Measurements from ENCODE around the gene SNX27.
"Not testable (repeated sequence)": the region's sequence is repeated elsewhere in the genome, so short reads cannot be mapped to it uniquely, and the experiment has no call there.

SNX27 gene

GRCh38 chr1:151604291-151604690 lies 7.6 kb upstream of the SNX27 start:
- no peak for DNase-seq

- no peak for DNase-seq
Measured at GRCh38 chr1:151606384-151606783, 5.5 kb upstream of the SNX27 start.

DNA sequence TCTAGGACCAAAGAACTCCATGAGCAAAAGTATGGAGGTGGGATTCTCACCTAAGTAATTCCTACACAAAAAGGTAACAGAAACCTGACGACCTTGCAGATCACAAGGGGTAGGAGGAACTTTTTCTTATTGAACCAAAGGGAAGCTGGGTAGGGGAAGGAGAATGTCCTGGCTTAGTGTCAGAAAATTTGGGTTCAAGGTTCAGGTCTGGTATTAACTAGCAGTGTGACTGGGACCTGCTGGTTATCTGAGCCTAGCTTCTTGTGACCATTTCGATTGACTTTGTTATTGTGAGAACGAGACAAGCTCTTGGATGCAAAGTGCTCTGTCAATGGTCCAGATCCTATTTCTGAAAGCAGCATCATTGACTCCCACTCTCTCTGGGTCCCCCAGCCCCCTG lies 5.0 kb upstream of the SNX27 start:
- DNase-seq: no peak

DNA sequence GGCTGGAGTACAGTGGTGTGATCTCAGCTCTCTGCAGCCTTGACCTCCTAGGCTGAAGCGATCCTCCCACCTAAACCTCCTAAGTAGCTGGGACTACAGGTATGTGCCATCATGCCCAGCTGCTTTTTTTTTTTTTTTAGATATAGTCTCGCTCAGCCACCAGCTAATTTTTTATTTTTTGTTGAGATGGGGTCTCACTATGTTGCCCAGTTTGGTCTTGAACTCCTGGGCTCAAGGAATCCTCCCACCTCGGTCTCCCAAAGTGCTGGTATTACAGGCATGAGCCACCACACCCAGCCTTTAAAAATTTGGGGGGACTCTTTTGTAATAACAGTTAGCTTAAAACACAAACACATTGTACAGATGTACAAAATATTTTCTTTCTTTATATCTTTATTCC lies 1.7 kb upstream of the SNX27 start:
- no peak for DNase-seq

DNA sequence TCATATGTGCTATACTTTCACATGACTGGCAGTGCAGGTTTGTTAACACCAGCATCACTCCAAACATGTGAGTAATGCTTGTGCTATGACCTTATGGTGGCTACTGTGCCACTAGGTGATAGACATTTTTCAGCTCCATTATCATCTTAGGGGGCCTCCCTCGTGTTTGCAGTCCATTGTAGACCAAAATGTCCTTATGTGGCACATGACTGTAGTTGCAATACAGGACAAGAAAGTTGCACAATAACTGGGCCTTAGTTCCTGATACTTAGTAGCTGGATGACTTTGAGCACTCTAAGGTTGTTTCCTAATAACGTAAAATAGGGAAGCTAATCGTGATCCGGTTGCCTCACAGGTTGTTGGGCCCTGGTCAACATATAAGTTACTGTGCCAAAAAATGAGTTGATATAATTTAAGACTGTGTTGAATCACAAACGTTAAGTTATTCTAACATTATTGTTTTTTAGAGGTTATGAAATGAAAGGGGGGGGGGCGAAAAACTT lies 511 bp upstream of the SNX27 start:
- peak; percentile 55 for DNase-seq

- DNase-seq: peak; percentile 21
Measured at GRCh38 chr1:151612501-151613281, 841 bp downstream of the SNX27 start.

DNA sequence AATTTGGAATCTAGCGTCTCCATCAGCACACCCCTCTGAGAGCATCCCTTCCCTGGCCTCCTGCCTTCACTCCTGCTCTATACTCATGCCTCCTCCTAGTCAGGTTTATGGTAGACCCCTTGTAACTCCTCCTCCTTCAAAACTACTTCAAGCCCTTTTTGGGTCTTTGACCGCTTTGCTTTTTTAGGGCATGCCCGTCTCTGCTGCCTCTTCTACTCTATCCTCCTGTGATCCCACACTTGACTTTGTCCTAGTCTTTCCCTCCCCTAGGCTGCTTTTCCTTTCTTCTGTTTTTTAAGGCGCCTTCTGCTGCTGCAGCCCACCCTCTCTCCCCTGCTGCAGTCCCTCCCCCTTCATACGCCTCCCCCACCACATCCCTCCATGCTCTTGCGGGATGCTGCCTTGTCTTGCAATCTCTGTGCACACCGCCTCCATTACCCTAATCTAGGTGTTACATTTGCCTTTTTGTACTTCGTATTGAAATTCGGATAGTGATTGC lies 1.5 kb downstream of the SNX27 start:
- DNase-seq: no peak

DNA sequence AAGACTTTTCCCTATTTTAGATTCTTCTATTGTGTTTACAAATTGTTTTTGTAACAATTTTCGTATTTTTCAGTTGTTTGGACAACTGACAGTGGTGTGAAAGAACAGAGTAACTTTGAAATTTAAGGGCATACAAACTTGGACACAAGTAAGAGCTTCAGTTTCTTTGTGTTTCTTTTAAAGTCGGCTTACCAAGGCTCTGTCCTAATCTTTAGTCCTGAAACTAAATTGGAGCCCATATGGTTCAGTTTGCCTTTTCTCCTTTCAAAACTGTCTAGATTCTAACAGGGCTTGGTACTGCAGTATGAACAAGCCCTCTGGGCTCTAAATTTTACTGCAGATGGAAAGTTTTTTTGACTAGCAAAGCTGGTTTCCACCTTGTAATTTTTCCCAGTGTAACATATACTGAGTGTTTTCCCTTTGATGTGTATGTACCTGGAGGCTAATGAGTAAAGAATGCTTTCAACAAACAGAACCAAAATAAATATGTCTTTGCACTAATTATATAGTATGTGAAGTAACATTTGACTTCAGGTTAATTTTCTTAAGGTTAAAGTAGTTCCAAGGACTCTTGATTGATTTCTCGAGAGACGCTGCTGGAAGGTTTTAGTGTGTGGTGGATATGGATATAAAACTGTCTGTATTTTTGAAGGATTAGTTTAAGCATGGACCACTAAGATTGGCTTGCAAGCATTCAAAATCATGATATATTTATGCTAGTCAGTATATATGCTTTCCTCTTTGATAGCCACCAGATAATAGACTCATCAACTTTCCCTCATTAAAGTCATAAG lies 4.1 kb downstream of the SNX27 start:
- no peak for DNase-seq

- no peak for DNase-seq
Measured at GRCh38 chr1:151616505-151616849, 4.6 kb downstream of the SNX27 start.

- no peak for DNase-seq
Measured at GRCh38 chr1:151618003-151618402, 6.2 kb downstream of the SNX27 start.

DNA sequence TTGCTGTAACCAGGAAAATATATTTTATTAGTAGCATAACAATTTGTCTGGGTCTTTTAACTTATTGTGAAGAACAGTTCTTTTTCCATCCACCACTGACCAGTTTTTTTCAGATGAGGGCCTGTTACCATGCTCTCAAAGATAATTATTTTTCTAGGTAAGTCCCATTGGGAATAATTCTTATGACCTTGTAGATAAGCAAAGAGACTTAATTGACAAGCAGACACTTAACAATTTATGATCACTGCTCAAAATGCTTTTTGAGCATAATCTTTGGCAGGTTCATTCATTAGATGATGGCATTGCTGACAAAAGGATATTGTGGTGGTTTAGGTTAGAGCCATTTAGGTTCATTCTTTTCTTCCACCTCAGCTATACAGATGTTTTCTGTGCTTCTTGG lies 6.6 kb downstream of the SNX27 start:
- no peak for DNase-seq

GRCh38 chr1:151618996-151619395 lies 7.1 kb downstream of the SNX27 start:
- DNase-seq: not testable (repeated sequence)

DNA sequence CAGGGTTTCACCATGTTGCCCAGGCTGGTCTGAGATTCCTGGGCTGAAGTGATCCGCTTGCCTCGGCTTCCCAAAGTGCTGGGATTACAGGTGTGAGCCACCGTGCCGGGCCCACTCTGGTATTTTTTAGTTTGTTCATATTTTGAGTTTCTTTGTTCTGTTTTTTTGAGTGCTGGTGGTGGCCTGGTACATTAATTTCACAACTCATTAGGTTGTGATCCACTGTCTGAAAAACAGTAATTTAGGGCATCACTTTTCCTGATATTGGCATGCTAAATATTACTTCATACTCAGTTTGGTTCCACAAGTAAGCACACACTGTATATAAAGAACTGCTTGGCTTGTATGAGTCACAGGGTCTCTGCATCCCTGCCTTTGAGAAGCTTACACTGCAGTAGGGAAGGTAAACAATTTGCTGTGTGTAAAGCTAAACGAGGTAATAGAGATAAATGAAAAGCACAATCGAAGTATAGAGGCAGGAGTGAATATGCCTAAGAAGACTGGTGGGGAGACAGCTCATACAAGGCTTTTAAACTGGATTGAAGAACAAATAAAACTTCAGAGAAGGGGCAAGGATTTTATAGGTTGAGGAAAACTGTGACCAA lies 7.7 kb downstream of the SNX27 start:
- DNase-seq: peak; percentile 48

GRCh38 chr1:151620286-151620685 lies 8.4 kb downstream of the SNX27 start:
- DNase-seq: no peak

DNA sequence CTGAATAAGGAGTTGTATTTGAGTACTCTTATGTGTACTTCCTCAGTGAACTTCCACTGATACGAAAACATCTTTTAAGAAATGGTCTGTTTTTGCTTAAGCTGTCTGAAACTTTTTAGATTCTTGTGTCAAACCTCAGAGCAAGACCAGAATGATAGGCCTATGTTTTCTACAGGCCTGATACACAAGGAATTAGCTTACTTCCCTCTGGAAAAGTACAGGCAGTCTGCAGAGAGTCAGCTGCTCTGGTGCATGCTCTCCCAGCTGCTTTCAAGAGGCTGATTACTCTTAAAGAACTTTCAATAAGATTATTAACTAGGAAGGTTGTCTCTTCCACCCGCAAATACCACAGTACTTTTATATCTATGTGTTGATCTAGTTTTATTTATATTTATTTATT lies 9.5 kb downstream of the SNX27 start:
- DNase-seq: no peak

DNA sequence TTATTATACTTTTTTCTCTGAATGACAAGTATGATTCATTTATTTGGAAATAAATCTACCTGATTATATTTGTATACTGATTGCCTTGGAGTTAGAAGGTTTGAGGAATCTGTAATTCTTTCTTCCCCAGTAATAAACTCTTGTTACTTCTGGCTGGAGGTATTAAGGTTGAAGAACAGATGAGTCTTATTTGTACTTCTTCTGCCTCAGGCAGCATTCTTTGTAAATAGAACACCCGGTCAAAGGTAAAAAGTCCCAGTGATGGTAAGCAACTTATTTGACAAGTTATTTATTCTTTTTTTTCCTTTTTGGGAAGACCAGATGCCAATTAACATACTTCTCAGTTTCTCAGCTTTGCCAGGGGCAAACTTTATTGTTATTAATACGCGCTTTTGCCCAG lies 12.9 kb downstream of the SNX27 start:
- no peak for DNase-seq

- DNase-seq: no peak
Measured at GRCh38 chr1:151626740-151627334, 15.0 kb downstream of the SNX27 start.

DNA sequence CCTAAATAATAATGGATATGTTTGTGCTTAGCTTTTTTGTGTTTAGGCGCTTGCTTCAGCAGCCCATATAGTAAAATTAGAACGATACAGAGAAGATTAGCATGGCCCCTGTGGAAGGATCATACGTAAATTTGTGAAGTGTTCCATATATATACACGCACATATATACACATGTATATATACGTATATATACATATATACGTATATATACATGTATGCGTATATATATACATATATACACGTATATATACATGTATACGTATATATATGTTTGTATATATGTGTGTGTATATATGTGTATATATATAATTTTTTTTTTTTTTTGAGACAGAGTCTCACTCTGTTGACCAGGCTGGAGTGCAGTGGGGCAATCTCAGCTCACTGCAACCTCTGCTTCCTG lies 17.4 kb downstream of the SNX27 start:
- DNase-seq: no peak

DNA sequence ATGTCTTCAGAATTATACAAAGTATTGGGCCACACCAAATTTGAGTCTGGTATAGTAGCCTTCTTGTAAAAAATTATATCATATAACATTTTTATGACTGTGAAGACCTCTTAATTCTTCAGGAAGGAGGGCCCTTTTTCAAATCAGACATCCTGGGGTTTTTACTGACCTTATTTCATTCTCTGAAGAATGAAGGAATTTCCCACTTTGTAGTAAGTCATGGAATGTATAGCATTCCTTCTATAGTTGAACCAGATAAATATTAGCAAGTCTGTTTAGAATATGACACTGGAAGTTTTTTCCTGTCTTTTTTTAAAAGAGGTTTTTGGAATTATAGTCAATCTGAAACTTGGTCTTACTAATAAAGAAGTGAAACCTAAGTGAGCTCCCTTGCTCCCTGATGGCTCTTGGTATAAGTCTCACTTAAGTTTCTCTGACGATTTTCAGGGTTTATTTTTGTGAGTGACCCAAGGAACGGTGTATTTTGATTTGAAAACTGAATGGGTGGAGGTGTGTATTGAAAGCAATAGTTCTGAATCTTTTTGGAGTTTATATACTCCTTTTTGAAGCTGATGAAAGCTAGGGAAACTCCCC lies 23.7 kb downstream of the SNX27 start:
- DNase-seq: peak; percentile 73

- no peak for DNase-seq
Measured at GRCh38 chr1:151638074-151638775, 26.4 kb downstream of the SNX27 start.

GRCh38 chr1:151638812-151639211 lies 27.0 kb downstream of the SNX27 start:
- DNase-seq: no peak

- peak; percentile 85 for DNase-seq
Measured at GRCh38 chr1:151639466-151639865, 27.6 kb downstream of the SNX27 start.
